ENCODE measurements around the gene PAPOLG.

The PAPOLG gene

GRCh38 chr2:60764736-60765534 lies 8.9 kb downstream of the PAPOLG start:
- in situ Hi-C loops (cut with MboI; ENCODE audit: low sequenced_read_pairs, unreplicated experiment), result no loop called here
- DNase-seq (ENCODE audit: low spot score), result no peak
- no peak for TF ChIP-seq CTCF (IDR thresholded peaks at IDR 0.05; ENCODE audit: borderline replicate concordance, control extremely low read depth, extremely low read depth, insufficient read depth, missing control alignments)

GRCh38 chr2:60766283-60766682 lies 10.2 kb downstream of the PAPOLG start:
- in situ Hi-C loops (cut with MboI; ENCODE audit: low sequenced_read_pairs, unreplicated experiment), result no loop called here
- no peak for TF ChIP-seq CTCF (IDR thresholded peaks at IDR 0.05; ENCODE audit: borderline replicate concordance, control extremely low read depth, extremely low read depth, insufficient read depth, missing control alignments)
- no peak for DNase-seq (ENCODE audit: low spot score)

GRCh38 chr2:60771508-60771907 lies 15.4 kb downstream of the PAPOLG start:
- in situ Hi-C loops (cut with MboI; ENCODE audit: low sequenced_read_pairs, unreplicated experiment), result no loop called here
- no peak for DNase-seq (ENCODE audit: low spot score)
- TF ChIP-seq CTCF (IDR thresholded peaks at IDR 0.05; ENCODE audit: borderline replicate concordance, control extremely low read depth, extremely low read depth, insufficient read depth, missing control alignments), result no peak

GRCh38 chr2:60775048-60775639 lies 19.1 kb downstream of the PAPOLG start:
- DNase-seq (ENCODE audit: low spot score), result no peak
- TF ChIP-seq CTCF (IDR thresholded peaks at IDR 0.05; ENCODE audit: borderline replicate concordance, control extremely low read depth, extremely low read depth, insufficient read depth, missing control alignments), result no peak
- in situ Hi-C loops (cut with MboI; ENCODE audit: low sequenced_read_pairs, unreplicated experiment), result no loop called here

- in situ Hi-C loops (cut with MboI; ENCODE audit: low sequenced_read_pairs, unreplicated experiment), result no loop called here
- no peak for TF ChIP-seq CTCF (IDR thresholded peaks at IDR 0.05; ENCODE audit: borderline replicate concordance, control extremely low read depth, extremely low read depth, insufficient read depth, missing control alignments)
- no peak for DNase-seq (ENCODE audit: low spot score)
These were observed 22.3 kb downstream of the PAPOLG start for GRCh38 chr2:60778352-60778751.

- in situ Hi-C loops (cut with MboI; ENCODE audit: low sequenced_read_pairs, unreplicated experiment), result no loop called here
- DNase-seq (ENCODE audit: low spot score), result no peak
- no peak for TF ChIP-seq CTCF (IDR thresholded peaks at IDR 0.05; ENCODE audit: borderline replicate concordance, control extremely low read depth, extremely low read depth, insufficient read depth, missing control alignments)
These were observed 23.4 kb downstream of the PAPOLG start for GRCh38 chr2:60779426-60779825.

All from GM13976 (cell line).